Kidney (tissue), 14 donors: ENCODE data around the gene EHHADH. TPM values are rescaled to one million over a fixed set of nuclear protein-coding genes. Genes with fewer than 3 reads are reported as not detected.

ENCODE experiments used
- DNase-seq, 5 donors: peaks; one replicate each; pipeline ENCODE4 v3.0.0-alpha.2; 2013 to 2020
- FAIRE-seq: peaks from 2 replicates; lab custom pipeline; 2012; peaks lifted over from hg19 to GRCh38; lab: Jason Lieb, UNC
- H3K27ac ChIP-seq, 2 donors: one replicate each; pipeline ENCODE4 v1.7.0; 2013; ENCODE audit warnings: low read depth in 2 of 2, low read length in 2 of 2, inconsistent platforms in 1 of 2
- H3K27me3 ChIP-seq: one replicate; pipeline ENCODE4 v1.7.1; 2013; ENCODE audit warnings: low read length, inconsistent platforms; ENCODE audit not compliant: control insufficient read depth, insufficient read depth
- H3K36me3 ChIP-seq, 3 donors: one replicate each; pipeline versions ENCODE4 v1.7.0 to v1.7.1; 2013; ENCODE audit warnings: low read length in 3 of 3, control low read depth in 1 of 3, inconsistent platforms in 1 of 3; ENCODE audit not compliant: insufficient read depth in 3 of 3, control insufficient read depth in 2 of 3
- H3K4me1 ChIP-seq, 3 donors: one replicate each; pipeline versions ENCODE4 v1.7.0 to v1.7.1; 2013; ENCODE audit warnings: low read length in 3 of 3, inconsistent platforms in 1 of 3, low read depth in 1 of 3; ENCODE audit not compliant: control insufficient read depth in 2 of 3, insufficient read depth in 2 of 3
- H3K4me3 ChIP-seq, 3 donors: one replicate each; pipeline versions ENCODE4 v1.7.0 to v1.8.1; 2013; ENCODE audit warnings: low read length in 3 of 3, control low read depth in 1 of 3, inconsistent platforms in 1 of 3
- H3K9ac ChIP-seq, 3 donors: one replicate each; pipeline versions ENCODE4 v1.7.0 to v1.7.1; 2013; ENCODE audit warnings: low read length in 3 of 3, control low read depth in 1 of 3, inconsistent platforms in 1 of 3
- H3K9me3 ChIP-seq, 3 donors: one replicate each; pipeline versions ENCODE4 v1.7.0 to v1.7.1; 2013; ENCODE audit warnings: low read length in 3 of 3, control low read depth in 1 of 3, inconsistent platforms in 1 of 3; ENCODE audit not compliant: control insufficient read depth in 2 of 3, insufficient read depth in 1 of 3
- CTCF ChIP-seq: IDR thresholded peaks from 3 replicates; pipeline ENCODE4 v1.5.1; 2012; ENCODE audit warnings: mild to moderate bottlenecking, moderate library complexity, borderline replicate concordance; ENCODE audit not compliant: insufficient read depth; ENCODE audit errors: extremely low read depth
- intact Hi-C: fragments of 100-400 bp; cut with DNase I; formaldehyde crosslinking; loops from one replicate; pipeline ENCODE4 v1.11.1; 2022
- polyA plus RNA-seq: library from polyadenylated mRNA; stranded (reverse); fragments of 350-450 nt; fragmentation: Illumina TruSeq; extraction: RNeasy Lipid Tissue Mini Kit (QIAGEN cat#74804); gene quantifications from one replicate; pipeline ENCODE4 v1.2.3, GENCODE V29; 2014; ENCODE audit warnings: low read depth, low replicate concordance; ENCODE audit not compliant: insufficient read depth
- total RNA-seq: library from RNA; stranded (reverse); fragmentation: NEBNext Ultra II Directional; extraction: Animal tissue kit (Norgen Biotek cat#: 25700); gene quantifications from one replicate; pipeline ENCODE4 v1.2.1, GENCODE V29; 2021
- donor health status: control.
- donor health status: control.
- donor health status: control.
- donor health status: control.
- donor health status: control.
- donor health status: DM: yes; HTN: yes; CAD: no.
- donor health status: Normal renal cell carcinoma (clear cell type).

Gene EHHADH
- total and polyA plus RNA-seq, 2 donors from 2014 or later: 27.9 to 60.9 TPM

- no peak for FAIRE-seq
- no peak for TF ChIP-seq CTCF
- intact Hi-C loops: no loop called here
- no peak overlapping the region for H3K9ac ChIP-seq
- H3K27ac ChIP-seq: no peak overlapping the region
- no peaks in the 10 kb centered on the region for H3K9me3 ChIP-seq
- no peaks in the 10 kb centered on the region for H3K36me3 ChIP-seq
- no peaks in the 10 kb centered on the region for H3K27me3 ChIP-seq
- peak; percentile 58 to 79 (median 71) for DNase-seq
- H3K4me3 ChIP-seq: no peak overlapping the region
- H3K4me1 ChIP-seq: no peaks in the 10 kb centered on the region
Observed at GRCh38 chr3:185175370-185175987, 78.4 kb downstream of the EHHADH start.

GRCh38 chr3:185172086-185173049 lies 81.5 kb downstream of the EHHADH start:
- no peak overlapping the region for H3K4me3 ChIP-seq
- no peaks in the 10 kb centered on the region for H3K4me1 ChIP-seq
- no peaks in the 10 kb centered on the region for H3K27me3 ChIP-seq
- no peaks in the 10 kb centered on the region for H3K9me3 ChIP-seq
- H3K9ac ChIP-seq: no peak overlapping the region
- no peak overlapping the region for H3K27ac ChIP-seq
- intact Hi-C loops: no loop called here
- no peaks in the 10 kb centered on the region for H3K36me3 ChIP-seq
- TF ChIP-seq CTCF: no peak
- no peak for FAIRE-seq
- DNase-seq: no peak

GRCh38 chr3:185164428-185165217 lies 89.2 kb downstream of the EHHADH start:
- FAIRE-seq: no peak
- no peak overlapping the region for H3K4me3 ChIP-seq
- intact Hi-C loops: no loop called here
- H3K9me3 ChIP-seq: no peaks in the 10 kb centered on the region
- H3K27ac ChIP-seq: no peak overlapping the region
- TF ChIP-seq CTCF: no peak
- H3K27me3 ChIP-seq: no peaks in the 10 kb centered on the region
- DNase-seq: no peak
- no peaks in the 10 kb centered on the region for H3K36me3 ChIP-seq
- no peak overlapping the region for H3K9ac ChIP-seq
- H3K4me1 ChIP-seq: no peaks in the 10 kb centered on the region
